Endothelial cell of umbilical vein (primary cell): ENCODE measurements around the gene LEPROT. TPM values are rescaled to one million over a fixed set of nuclear protein-coding genes. Genes with fewer than 3 reads are reported as not detected.

ENCODE experiments used
- BruUV-seq: library from RNA; stranded (reverse); fragments of 400-500 nt; replicated peaks from 2 replicates; lab custom pipeline; 2021; lab: Mats Ljungman, UMichigan
- CTCF ChIA-PET: fragments of 300-600, 350-600 bp; sonication (Branson Sonifier 250); formaldehyde crosslinking; loops from one replicate; lab custom pipeline; 2021; ENCODE audit warnings: antibody characterized with exemption, inconsistent platforms; lab: Charles Lee
- POLR2A ChIA-PET: fragments of 300-600, 350-600 bp; sonication (Branson Sonifier 250); formaldehyde crosslinking; loops from one replicate; lab custom pipeline; 2021; ENCODE audit warnings: antibody characterized with exemption, inconsistent platforms; lab: Charles Lee
- DNase-seq: peaks from one replicate; pipeline ENCODE4 v3.0.0-alpha.2; 2011; ENCODE audit warnings: low read depth, low spot score
- FAIRE-seq: peaks from 2 replicates; lab custom pipeline; 2011; peaks lifted over from hg19 to GRCh38; lab: Jason Lieb, UNC
- H2AFZ ChIP-seq: 2 replicates; pipeline ENCODE4 v1.6.0; 2012; ENCODE audit warnings: low read depth, low read length, control low read depth, inconsistent platforms
- H3K27ac ChIP-seq: 2 replicates; pipeline ENCODE4 v1.5.1; 2011; ENCODE audit warnings: low read depth, mild to moderate bottlenecking, control low read depth, low read length, moderate library complexity; ENCODE audit not compliant: insufficient read depth
- H3K27me3 ChIP-seq, 2 experiments: 2 replicates each; pipeline versions ENCODE4 v1.6.0 to v1.6.1; 2011; ENCODE audit warnings: low read length in 2 of 2, mixed read lengths in 1 of 2; ENCODE audit not compliant: control insufficient read depth in 2 of 2, insufficient read depth in 2 of 2
- H3K36me3 ChIP-seq, 2 experiments: 2 replicates in 1 of 2; 3 replicates in 1 of 2; pipeline ENCODE4 v1.5.1; 2011; ENCODE audit warnings: low read length in 2 of 2, mild to moderate bottlenecking in 1 of 2, moderate library complexity in 1 of 2; ENCODE audit not compliant: control insufficient read depth in 2 of 2, insufficient read depth in 2 of 2; ENCODE audit errors: extremely low read depth in 1 of 2
- H3K4me1 ChIP-seq: 3 replicates; pipeline ENCODE4 v1.5.1; 2011; ENCODE audit warnings: mild to moderate bottlenecking, low read length; ENCODE audit not compliant: control insufficient read depth, insufficient read depth; ENCODE audit errors: extremely low read depth
- H3K4me2 ChIP-seq: 2 replicates; pipeline ENCODE4 v1.6.1; 2011; ENCODE audit warnings: low read length, control low read depth, mixed read lengths; ENCODE audit not compliant: insufficient read depth
- H3K4me3 ChIP-seq, 3 experiments: fragments of 200-600 bp in 1 of 3; sonication (generic), shearing (Covaris generic) in 1 of 3; replicated peaks in 1 of 3; 2 replicates each; pipeline ENCODE4 v1.5.1; 2011 to 2016; ENCODE audit warnings: control low read depth in 3 of 3, low read length in 3 of 3, mild to moderate bottlenecking in 2 of 3, inconsistent platforms in 1 of 3, low read depth in 1 of 3, moderate library complexity in 1 of 3; ENCODE audit not compliant: insufficient read depth in 1 of 3
- H3K79me2 ChIP-seq: 2 replicates; pipeline ENCODE4 v1.6.0; 2012; ENCODE audit warnings: low read length, inconsistent platforms; ENCODE audit not compliant: control insufficient read depth, insufficient read depth
- H3K9ac ChIP-seq: replicated peaks from 2 replicates; pipeline ENCODE3; 2011; ENCODE audit warnings: low read length, control low read depth; ENCODE audit not compliant: insufficient read depth; ENCODE audit errors: extremely low read depth
- H3K9me1 ChIP-seq: replicated peaks from 3 replicates; pipeline ENCODE4 v1.6.0; 2011; ENCODE audit warnings: mild to moderate bottlenecking, low read length; ENCODE audit not compliant: control insufficient read depth, insufficient read depth; ENCODE audit errors: extremely low read depth
- H3K9me3 ChIP-seq: replicated peaks from 2 replicates; pipeline ENCODE4 v1.5.1; 2012; ENCODE audit warnings: low read length, inconsistent platforms; ENCODE audit not compliant: control insufficient read depth, insufficient read depth
- H4K20me1 ChIP-seq: replicated peaks from 2 replicates; pipeline ENCODE3; 2011; ENCODE audit warnings: mild to moderate bottlenecking, low read length; ENCODE audit not compliant: control insufficient read depth, insufficient read depth; ENCODE audit errors: extremely low read depth
- EZH2 ChIP-seq: IDR thresholded peaks from 2 replicates; pipeline ENCODE4 v1.6.1; 2012; ENCODE audit warnings: borderline replicate concordance, low read depth, mild to moderate bottlenecking, moderate library complexity, low read length, inconsistent platforms; ENCODE audit not compliant: severe bottlenecking
- FOS ChIP-seq: IDR thresholded peaks from 2 replicates; pipeline ENCODE4 v1.6.1; 2011; ENCODE audit warnings: mild to moderate bottlenecking, low read length, moderate library complexity, borderline replicate concordance; ENCODE audit not compliant: insufficient read depth
- GATA2 ChIP-seq: IDR thresholded peaks from 2 replicates; pipeline ENCODE4 v1.7.0; 2011; ENCODE audit warnings: low read depth, mild to moderate bottlenecking, moderate library complexity, mixed read lengths, low read length; ENCODE audit not compliant: insufficient read length, insufficient read depth
- JUN ChIP-seq: IDR thresholded peaks from 2 replicates; pipeline ENCODE4 v1.6.1; 2011; ENCODE audit warnings: borderline replicate concordance, low read depth; ENCODE audit not compliant: insufficient read length, insufficient read depth
- MYC ChIP-seq: IDR thresholded peaks from one replicate; pipeline ENCODE4 v1.6.1; 2011; ENCODE audit warnings: mild to moderate bottlenecking, low read depth, low read length
- POLR2A ChIP-seq: IDR thresholded peaks from 2 replicates; pipeline ENCODE4 v1.6.1; 2012; ENCODE audit warnings: low read depth, mild to moderate bottlenecking, control low read depth, low read length
- POLR2AphosphoS5 ChIP-seq: IDR thresholded peaks from 2 replicates; pipeline ENCODE4 v1.6.1; 2012; ENCODE audit warnings: low read depth, mild to moderate bottlenecking, control low read depth, low read length, moderate library complexity; ENCODE audit not compliant: insufficient read depth
- dilution Hi-C: fragments of 300-500 bp; cut with MboI; formaldehyde crosslinking; loops from one replicate; pipeline ENCODE4 v1.15.0; 2019; ENCODE audit warnings: low sequenced_read_pairs; ENCODE audit not compliant: extremely low pct_ligation_motif_present
- intact Hi-C: fragments of 100-400 bp; cut with micrococcal nuclease; formaldehyde crosslinking; loops from one replicate; pipeline ENCODE4 v1.10.0; 2022
- polyA plus RNA-seq, 4 experiments: library from polyadenylated mRNA; depleted of rRNA in 3 of 4; stranded (reverse) in 3 of 4; unstranded in 1 of 4; fragments of >200 nt; gene quantifications; 2 replicates each; pipeline versions ENCODE4 v1.2.1 to v1.2.3, GENCODE V29; 2011 to 2012; ENCODE audit warnings: missing spikeins in 1 of 4
- total RNA-seq: library from RNA; stranded (reverse); gene quantifications from 2 replicates; pipeline ENCODE4 v1.2.3, GENCODE V29; 2021
- TF ChIP-seq, protein P1 (sequence below): IDR thresholded peaks from 2 replicates; pipeline ENCODE4 v1.6.1; 2011; ENCODE audit not compliant: insufficient read depth, insufficient read length
- TF ChIP-seq, protein P2 (sequence below), 2 donors: IDR thresholded peaks; 1 replicate in 1 of 2; 2 replicates in 1 of 2; pipeline ENCODE4 v1.5.1; 2011; ENCODE audit warnings: low read length in 2 of 2, mild to moderate bottlenecking in 2 of 2, moderate library complexity in 2 of 2, control low read depth in 1 of 2, inconsistent platforms in 1 of 2, low read depth in 1 of 2; ENCODE audit not compliant: insufficient read depth in 1 of 2; ENCODE audit errors: extremely low read depth in 1 of 2

LEPROT gene
- total and polyA plus RNA-seq, 2 donors (not counting 3 experiments of a cell fraction or from before 2014, with no cell fraction given), result 80.6 to 94.8 TPM

DNA sequence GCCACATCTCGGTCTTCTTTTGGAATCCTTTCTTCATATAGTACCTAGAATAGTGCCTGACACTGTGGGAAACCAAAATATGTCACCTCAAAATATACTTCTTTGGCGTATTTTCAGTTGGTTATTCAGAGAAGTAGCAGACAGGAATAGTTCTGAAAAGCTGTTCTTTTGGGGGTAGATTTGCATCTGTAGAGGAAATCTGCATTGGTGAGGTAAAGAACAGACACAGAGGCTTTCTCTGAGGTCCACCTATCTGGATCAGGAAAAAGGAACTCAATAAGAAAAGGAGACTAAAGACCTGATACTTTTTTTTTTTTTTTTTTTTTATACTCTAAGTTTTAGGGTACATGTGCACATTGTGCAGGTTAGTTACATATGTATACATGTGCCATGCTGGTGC lies 23.2 kb downstream of the LEPROT start:
- ChIA-PET POLR2A (no interaction called here), CTCF (no interaction called here)
- H3K4me1 ChIP-seq, result no peaks in the 10 kb centered on the region
- no peaks in the 10 kb centered on the region for H4K20me1 ChIP-seq
- H3K9ac ChIP-seq, result no peak overlapping the region
- no peak overlapping the region for H3K27ac ChIP-seq
- DNase-seq (no peak), FAIRE-seq (no peak)
- H3K9me1 ChIP-seq, result no peaks in the 10 kb centered on the region
- intact Hi-C loops, result no loop called here
- H3K27me3 ChIP-seq, result no peaks in the 10 kb centered on the region
- no TSS peak for BruUV-seq
- no peaks in the 10 kb centered on the region for H3K36me3 ChIP-seq
- no peaks in the 10 kb centered on the region for H3K79me2 ChIP-seq
- no peak overlapping the region for H3K4me2 ChIP-seq
- H3K4me3 ChIP-seq, result no peak overlapping the region
- TF ChIP-seq MYC, result no peak
- TF ChIP-seq, protein P1, sequence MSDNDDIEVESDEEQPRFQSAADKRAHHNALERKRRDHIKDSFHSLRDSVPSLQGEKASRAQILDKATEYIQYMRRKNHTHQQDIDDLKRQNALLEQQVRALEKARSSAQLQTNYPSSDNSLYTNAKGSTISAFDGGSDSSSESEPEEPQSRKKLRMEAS, result no peak
- TF ChIP-seq POLR2AphosphoS5, result no peak
- TF ChIP-seq, protein P2, sequence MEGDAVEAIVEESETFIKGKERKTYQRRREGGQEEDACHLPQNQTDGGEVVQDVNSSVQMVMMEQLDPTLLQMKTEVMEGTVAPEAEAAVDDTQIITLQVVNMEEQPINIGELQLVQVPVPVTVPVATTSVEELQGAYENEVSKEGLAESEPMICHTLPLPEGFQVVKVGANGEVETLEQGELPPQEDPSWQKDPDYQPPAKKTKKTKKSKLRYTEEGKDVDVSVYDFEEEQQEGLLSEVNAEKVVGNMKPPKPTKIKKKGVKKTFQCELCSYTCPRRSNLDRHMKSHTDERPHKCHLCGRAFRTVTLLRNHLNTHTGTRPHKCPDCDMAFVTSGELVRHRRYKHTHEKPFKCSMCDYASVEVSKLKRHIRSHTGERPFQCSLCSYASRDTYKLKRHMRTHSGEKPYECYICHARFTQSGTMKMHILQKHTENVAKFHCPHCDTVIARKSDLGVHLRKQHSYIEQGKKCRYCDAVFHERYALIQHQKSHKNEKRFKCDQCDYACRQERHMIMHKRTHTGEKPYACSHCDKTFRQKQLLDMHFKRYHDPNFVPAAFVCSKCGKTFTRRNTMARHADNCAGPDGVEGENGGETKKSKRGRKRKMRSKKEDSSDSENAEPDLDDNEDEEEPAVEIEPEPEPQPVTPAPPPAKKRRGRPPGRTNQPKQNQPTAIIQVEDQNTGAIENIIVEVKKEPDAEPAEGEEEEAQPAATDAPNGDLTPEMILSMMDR (IDR thresholded peaks at IDR 0.05; ENCODE audit: extremely low read depth in 1 of 2, insufficient read depth in 1 of 2, low read depth in 1 of 2, low read length in 2 of 2), result no peak
- no peak for TF ChIP-seq POLR2A
- no peak for TF ChIP-seq GATA2
- TF ChIP-seq JUN, result no peak
- TF ChIP-seq EZH2, result no peak
- no peak for TF ChIP-seq FOS
- no peaks in the 10 kb centered on the region for H3K9me3 ChIP-seq
- no peak overlapping the region for H2AFZ ChIP-seq
- dilution Hi-C loops, result no loop called here
